Glomerular visceral epithelial cell (primary cell): ENCODE measurements around the gene POT1.
"Not testable (repeated sequence)": the region's sequence is repeated elsewhere in the genome, so short reads cannot be mapped to it uniquely, and the experiment has no call there.

Experiments used
- DNase-seq: peaks from one replicate; pipeline ENCODE4 v3.0.0-alpha.2; 2016; ENCODE audit errors: extremely low spot score

The POT1 gene

GRCh38 chr7:124929467-124930172 lies at the start of gene POT1:
TSS of gene POT1 (minus strand) at chr7:124929825. CDS start at chr7:124897173, 32,652 bp downstream.
- DNase-seq: peak; percentile 99

- not testable (repeated sequence) for DNase-seq
These were observed 45.5 kb upstream of the POT1 start for GRCh38 chr7:124975131-124975530.

- DNase-seq: no peak
These were observed 35.9 kb upstream of the POT1 start for GRCh38 chr7:124965553-124965952.

- no peak for DNase-seq
These were observed 30.1 kb upstream of the POT1 start for GRCh38 chr7:124959676-124960075.

- DNase-seq: not testable (repeated sequence)
These were observed 28.3 kb upstream of the POT1 start for GRCh38 chr7:124957952-124958351.

GRCh38 chr7:124956160-124956559 lies 26.5 kb upstream of the POT1 start:
- no peak for DNase-seq

GRCh38 chr7:124954790-124955189 lies 25.2 kb upstream of the POT1 start:
- no peak for DNase-seq

GRCh38 chr7:124945680-124946079 lies 16.1 kb upstream of the POT1 start:
- no peak for DNase-seq

GRCh38 chr7:124943472-124943871 lies 13.8 kb upstream of the POT1 start:
- DNase-seq: peak; percentile 2

GRCh38 chr7:124942399-124942798 lies 12.8 kb upstream of the POT1 start:
- DNase-seq: no peak

- no peak for DNase-seq
These were observed 10.7 kb upstream of the POT1 start for GRCh38 chr7:124940306-124940705.

GRCh38 chr7:124938128-124938527 lies 8.5 kb upstream of the POT1 start:
- no peak for DNase-seq

GRCh38 chr7:124937076-124937475 lies 7.5 kb upstream of the POT1 start:
- peak; percentile 21 for DNase-seq

- no peak for DNase-seq
These were observed 5.2 kb upstream of the POT1 start for GRCh38 chr7:124934841-124935240.

- no peak for DNase-seq
These were observed 1.3 kb upstream of the POT1 start for GRCh38 chr7:124930655-124931597.

- DNase-seq: no peak
These were observed 573 bp upstream of the POT1 start for GRCh38 chr7:124930173-124930623.

GRCh38 chr7:124924906-124925305 lies 4.7 kb downstream of the POT1 start:
- DNase-seq: no peak

- no peak for DNase-seq
These were observed 7.4 kb downstream of the POT1 start for GRCh38 chr7:124922200-124922599.

GRCh38 chr7:124919841-124920240 lies 9.8 kb downstream of the POT1 start:
- no peak for DNase-seq

- no peak for DNase-seq
These were observed 11.0 kb downstream of the POT1 start for GRCh38 chr7:124918662-124919061.

- no peak for DNase-seq
These were observed 14.4 kb downstream of the POT1 start for GRCh38 chr7:124915242-124915641.

GRCh38 chr7:124914298-124914697 lies 15.3 kb downstream of the POT1 start:
- no peak for DNase-seq

GRCh38 chr7:124912972-124913371 lies 16.7 kb downstream of the POT1 start:
- no peak for DNase-seq
